Mucosa of stomach (tissue), 1 donor: Measurements from ENCODE around the gene SMIM8.

Experiments
- H3K27me3 ChIP-seq: one replicate; pipeline ENCODE4 v1.7.0; 2013; ENCODE audit warnings: mild to moderate bottlenecking, low read length; ENCODE audit not compliant: control insufficient read depth, insufficient read depth
- H3K36me3 ChIP-seq: one replicate; pipeline ENCODE4 v1.7.0; 2013; ENCODE audit warnings: low read length; ENCODE audit not compliant: control insufficient read depth, insufficient read depth
- H3K4me1 ChIP-seq: one replicate; pipeline ENCODE4 v1.7.0; 2013; ENCODE audit warnings: mild to moderate bottlenecking, low read length; ENCODE audit not compliant: control insufficient read depth, insufficient read depth
- H3K4me3 ChIP-seq: one replicate; pipeline ENCODE4 v1.7.0; 2013; ENCODE audit warnings: low read length
- H3K9ac ChIP-seq: one replicate; pipeline ENCODE4 v1.7.0; 2013; ENCODE audit warnings: mild to moderate bottlenecking, low read length, moderate library complexity
- H3K9me3 ChIP-seq: one replicate; pipeline ENCODE4 v1.7.0; 2013; ENCODE audit warnings: mild to moderate bottlenecking, low read length, moderate library complexity; ENCODE audit not compliant: control insufficient read depth
- donor health status: Pancreatic carcinoma.

Gene SMIM8

GRCh38 chr6:87322304-87323212 is at the start of gene SMIM8:
SMIM8 (plus strand) TSS chr6:87322588; CDS start chr6:87337032, 14,444 bp downstream.
- peak within 1 kb of the TSS; percentile 53 for H3K4me3 ChIP-seq
- no peaks in the 10 kb centered on the region for H3K4me1 ChIP-seq
- H3K36me3 ChIP-seq, result no peaks in the 10 kb centered on the region
- H3K27me3 ChIP-seq, result no peaks in the 10 kb centered on the region
- H3K9me3 ChIP-seq, result no peaks in the 10 kb centered on the region
- H3K9ac ChIP-seq, result peak within 1 kb of the TSS; percentile 93

DNA sequence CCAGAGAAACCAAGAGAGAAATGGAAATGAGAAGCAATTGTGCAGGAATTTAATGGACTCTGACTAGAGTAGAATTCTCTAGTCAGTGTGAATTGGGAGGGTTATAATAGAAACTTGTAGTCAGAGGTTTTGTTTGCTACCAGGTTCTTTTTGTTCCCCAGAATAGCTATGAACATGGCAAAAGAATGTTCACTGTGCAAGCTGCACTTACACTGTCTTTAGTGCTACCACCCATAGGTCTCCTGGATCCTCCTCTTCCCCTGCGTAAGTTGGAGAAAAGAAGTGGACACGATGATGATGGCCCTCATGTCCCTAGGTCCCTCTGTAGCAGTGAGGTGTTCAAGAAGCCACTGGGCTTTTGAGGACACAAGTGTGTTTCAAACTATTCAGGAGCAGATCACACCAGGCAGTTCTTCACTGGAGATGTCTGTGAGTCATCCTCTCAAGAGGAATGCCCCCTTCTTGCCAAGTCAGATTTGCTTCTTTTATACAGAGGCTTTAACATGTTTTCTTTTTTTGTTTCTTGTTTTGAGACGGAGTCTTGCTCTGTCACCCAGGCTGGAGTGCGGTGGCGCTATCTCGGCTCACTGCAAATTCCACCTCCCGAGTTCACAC is 47.6 kb upstream of the SMIM8 start:
- Histone ChIP-seq H3K27me3 (no peaks in the 10 kb centered on the region), H3K4me1 (peaks cover 9% of the 10 kb centered on the region), H3K9me3 (no peaks in the 10 kb centered on the region), H3K4me3 (no peak overlapping the region), H3K36me3 (no peaks in the 10 kb centered on the region), H3K9ac (no peak overlapping the region)

DNA sequence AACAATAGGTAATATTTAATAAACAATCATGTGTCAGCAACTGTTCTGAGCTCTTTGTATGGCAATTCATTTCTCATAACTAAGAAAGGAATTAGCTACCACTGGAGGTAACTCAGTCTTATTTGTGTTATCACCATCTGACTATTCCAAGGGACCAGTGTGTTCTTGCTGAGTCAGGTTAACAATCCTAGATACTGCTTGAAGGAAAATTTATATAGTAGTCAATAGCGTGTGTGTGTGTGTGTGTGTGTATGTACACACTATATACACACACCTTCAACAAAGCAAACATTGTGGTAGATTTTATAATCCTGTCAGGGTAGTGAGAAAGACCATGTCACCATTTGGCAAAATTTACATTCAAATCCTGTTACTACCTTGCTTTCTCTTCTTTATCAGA is 45.8 kb upstream of the SMIM8 start:
- H3K9ac ChIP-seq, result no peak overlapping the region
- no peaks in the 10 kb centered on the region for H3K27me3 ChIP-seq
- H3K9me3 ChIP-seq, result no peaks in the 10 kb centered on the region
- H3K36me3 ChIP-seq, result no peaks in the 10 kb centered on the region
- H3K4me1 ChIP-seq, result peaks cover 9% of the 10 kb centered on the region
- H3K4me3 ChIP-seq, result no peak overlapping the region

DNA sequence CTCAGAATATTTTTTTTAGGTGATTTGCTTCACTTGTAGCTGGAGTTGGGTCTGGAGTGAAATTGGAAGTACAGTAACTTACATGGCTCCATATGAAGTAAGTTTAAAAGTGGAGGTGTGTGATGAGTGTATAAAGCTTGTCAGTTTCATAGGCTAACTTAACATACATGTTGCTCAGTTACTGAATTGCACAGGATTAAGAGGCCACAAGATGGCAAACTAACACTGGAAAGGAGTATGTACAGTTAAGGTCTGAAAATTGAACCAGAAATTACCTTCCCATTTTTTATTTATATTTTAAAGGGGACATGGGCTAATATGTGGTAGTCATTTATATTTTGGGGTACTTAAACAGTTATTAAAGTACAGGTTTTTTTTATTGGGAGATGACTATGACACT is 45.3 kb upstream of the SMIM8 start:
- H3K9ac ChIP-seq, result no peak overlapping the region
- H3K36me3 ChIP-seq, result no peaks in the 10 kb centered on the region
- peaks cover 9% of the 10 kb centered on the region for H3K4me1 ChIP-seq
- no peak overlapping the region for H3K4me3 ChIP-seq
- no peaks in the 10 kb centered on the region for H3K9me3 ChIP-seq
- no peaks in the 10 kb centered on the region for H3K27me3 ChIP-seq

- Histone ChIP-seq H3K9me3 (no peaks in the 10 kb centered on the region), H3K9ac (no peak overlapping the region), H3K4me3 (no peak overlapping the region), H3K36me3 (no peaks in the 10 kb centered on the region), H3K4me1 (peaks cover 9% of the 10 kb centered on the region), H3K27me3 (no peaks in the 10 kb centered on the region)
Measured at GRCh38 chr6:87279196-87279595, 43.2 kb upstream of the SMIM8 start.

DNA sequence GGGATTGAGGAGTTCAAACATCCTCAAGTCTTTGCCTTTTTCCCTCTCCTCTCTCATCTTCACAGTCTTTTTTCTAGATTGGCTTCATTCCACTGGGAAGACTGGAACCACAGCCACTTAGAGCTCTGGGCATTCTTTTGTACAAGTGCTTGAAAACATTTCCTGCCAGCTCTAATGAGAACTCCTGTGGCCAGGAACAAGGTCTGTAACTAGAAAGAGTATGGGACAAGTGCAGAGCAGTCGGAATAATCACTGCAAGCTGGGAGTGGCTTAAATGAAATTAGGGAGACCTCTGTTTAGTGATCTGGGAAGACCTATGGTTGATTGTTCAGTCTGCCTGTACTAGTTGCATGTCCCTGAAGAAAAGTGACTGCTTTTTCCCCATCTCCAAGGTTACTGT is 41.0 kb upstream of the SMIM8 start:
- H3K9me3 ChIP-seq, result no peaks in the 10 kb centered on the region
- H3K4me1 ChIP-seq, result peaks cover 7% of the 10 kb centered on the region
- no peaks in the 10 kb centered on the region for H3K27me3 ChIP-seq
- H3K4me3 ChIP-seq, result no peak overlapping the region
- H3K36me3 ChIP-seq, result no peaks in the 10 kb centered on the region
- H3K9ac ChIP-seq, result no peak overlapping the region

DNA sequence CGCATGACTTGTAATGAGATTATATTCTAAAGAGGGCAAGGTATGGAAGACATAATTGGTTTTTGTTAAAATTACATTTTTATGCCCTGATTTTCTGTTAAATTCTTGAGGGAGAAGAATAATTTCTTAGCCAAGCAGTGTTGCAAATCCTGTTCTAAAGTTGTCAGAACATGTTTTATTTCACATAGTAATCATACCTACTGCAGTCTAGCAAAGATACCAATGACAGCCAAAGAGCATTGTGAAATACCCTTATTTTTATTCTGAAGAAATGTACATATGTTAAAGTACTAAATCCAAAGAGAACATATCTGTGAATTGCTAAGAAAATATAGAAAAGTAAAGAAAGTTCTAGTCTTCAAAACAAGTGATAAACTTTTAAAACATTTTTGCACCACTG is 39.6 kb upstream of the SMIM8 start:
- Histone ChIP-seq H3K36me3 (no peaks in the 10 kb centered on the region), H3K27me3 (no peaks in the 10 kb centered on the region), H3K4me3 (no peak overlapping the region), H3K9me3 (no peaks in the 10 kb centered on the region), H3K4me1 (no peaks in the 10 kb centered on the region), H3K9ac (no peak overlapping the region)

DNA sequence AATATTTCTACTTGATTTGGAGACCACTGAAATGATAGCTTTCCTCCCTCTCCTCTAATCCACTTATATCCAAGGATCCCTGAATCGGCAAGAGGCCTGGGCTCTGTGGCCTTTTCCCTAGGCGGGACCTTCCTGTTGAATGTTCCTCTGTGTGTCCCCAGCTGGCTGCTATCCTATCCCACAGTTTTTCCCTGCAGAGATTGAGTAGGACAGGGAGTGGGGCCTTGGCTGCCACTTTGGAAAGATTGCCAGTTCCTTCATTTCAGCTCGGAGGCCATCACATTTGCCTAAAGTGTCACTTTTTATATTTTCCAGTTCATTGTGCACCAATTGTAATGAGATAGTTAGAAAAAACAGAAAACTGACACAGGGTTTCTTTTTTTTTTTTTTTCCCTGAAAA is 38.9 kb upstream of the SMIM8 start:
- Histone ChIP-seq H3K9ac (no peak overlapping the region), H3K4me3 (no peak overlapping the region), H3K27me3 (no peaks in the 10 kb centered on the region), H3K9me3 (no peaks in the 10 kb centered on the region), H3K36me3 (no peaks in the 10 kb centered on the region), H3K4me1 (no peaks in the 10 kb centered on the region)

DNA sequence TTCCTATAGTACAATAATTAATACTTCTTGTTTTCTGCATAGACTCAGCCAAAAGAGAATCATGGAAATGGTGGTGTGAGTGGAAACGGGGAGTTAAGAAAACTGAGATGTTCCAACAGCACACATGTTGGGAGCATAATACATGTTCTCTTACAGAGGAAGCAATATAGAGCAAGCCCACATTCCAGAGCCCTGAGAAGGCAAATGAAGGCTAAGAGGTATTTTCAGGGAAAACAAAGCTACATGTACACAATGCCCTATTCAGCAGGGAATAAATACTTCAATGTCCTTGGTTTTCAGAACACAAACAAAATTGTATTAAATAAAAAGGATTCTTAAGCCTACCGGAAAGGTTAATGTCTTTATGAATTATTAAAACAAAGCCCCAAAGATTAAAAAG is 35.1 kb upstream of the SMIM8 start:
- no peaks in the 10 kb centered on the region for H3K36me3 ChIP-seq
- H3K9me3 ChIP-seq, result no peaks in the 10 kb centered on the region
- H3K9ac ChIP-seq, result no peak overlapping the region
- no peaks in the 10 kb centered on the region for H3K27me3 ChIP-seq
- no peaks in the 10 kb centered on the region for H3K4me1 ChIP-seq
- no peak overlapping the region for H3K4me3 ChIP-seq

- no peaks in the 10 kb centered on the region for H3K27me3 ChIP-seq
- H3K36me3 ChIP-seq, result no peaks in the 10 kb centered on the region
- H3K9ac ChIP-seq, result no peak overlapping the region
- no peaks in the 10 kb centered on the region for H3K4me1 ChIP-seq
- H3K4me3 ChIP-seq, result no peak overlapping the region
- H3K9me3 ChIP-seq, result no peaks in the 10 kb centered on the region
Measured at GRCh38 chr6:87289571-87289970, 32.8 kb upstream of the SMIM8 start.

GRCh38 chr6:87291883-87292282 is 30.5 kb upstream of the SMIM8 start:
- H3K9ac ChIP-seq, result no peak overlapping the region
- H3K36me3 ChIP-seq, result no peaks in the 10 kb centered on the region
- H3K9me3 ChIP-seq, result no peaks in the 10 kb centered on the region
- H3K27me3 ChIP-seq, result no peaks in the 10 kb centered on the region
- H3K4me1 ChIP-seq, result no peaks in the 10 kb centered on the region
- no peak overlapping the region for H3K4me3 ChIP-seq

- no peak overlapping the region for H3K9ac ChIP-seq
- no peak overlapping the region for H3K4me3 ChIP-seq
- no peaks in the 10 kb centered on the region for H3K9me3 ChIP-seq
- no peaks in the 10 kb centered on the region for H3K36me3 ChIP-seq
- no peaks in the 10 kb centered on the region for H3K27me3 ChIP-seq
- H3K4me1 ChIP-seq, result no peaks in the 10 kb centered on the region
Measured at GRCh38 chr6:87293526-87293925, 28.9 kb upstream of the SMIM8 start.
